ENCODE measurements around the gene PRR20A.
"Not testable (repeated sequence)": the region's sequence is repeated elsewhere in the genome, so short reads cannot be mapped to it uniquely, and the experiment has no call there.

The PRR20A gene

DNA sequence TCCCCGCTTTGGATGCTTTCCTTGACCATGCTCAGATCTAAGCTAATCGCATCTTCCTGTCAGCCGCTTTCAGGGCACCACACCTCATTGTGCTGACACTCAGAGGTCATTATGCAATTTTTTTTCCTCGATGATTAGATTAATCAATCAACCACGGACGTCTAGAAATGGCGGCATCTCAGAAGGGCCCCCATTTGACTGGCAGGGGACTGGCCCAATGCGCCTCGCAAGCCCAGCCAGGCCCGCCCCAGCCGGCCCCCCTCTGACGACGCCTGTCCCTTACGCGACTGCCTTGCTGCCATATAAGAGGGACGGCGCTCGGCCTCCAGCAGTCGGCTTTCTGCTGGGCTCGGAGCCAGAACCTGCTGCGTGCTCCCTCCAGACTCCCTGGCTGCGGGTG is 19.6 kb downstream of the PRR20A start, which contains the start of gene PRR20D:
Gene PRR20D, plus strand, starts transcription at position 301 of the 400 bp plus-strand sequence. CDS start 387 bp downstream, outside the sequence.
- DNase-seq (ENCODE audit: low spot score); in situ Hi-C loops (cut with MboI; ENCODE audit: low sequenced_read_pairs, unreplicated experiment): not testable (repeated sequence)

GRCh38 chr13:57166897-57167296 is 26.2 kb downstream of the PRR20A start, which contains the start of gene PRR20E:
TSS of gene PRR20E (plus strand) at chr13:57167197. CDS start at chr13:57167584, 387 bp downstream.
- in situ Hi-C loops (cut with MboI; ENCODE audit: low sequenced_read_pairs, unreplicated experiment): not testable (repeated sequence)

DNA sequence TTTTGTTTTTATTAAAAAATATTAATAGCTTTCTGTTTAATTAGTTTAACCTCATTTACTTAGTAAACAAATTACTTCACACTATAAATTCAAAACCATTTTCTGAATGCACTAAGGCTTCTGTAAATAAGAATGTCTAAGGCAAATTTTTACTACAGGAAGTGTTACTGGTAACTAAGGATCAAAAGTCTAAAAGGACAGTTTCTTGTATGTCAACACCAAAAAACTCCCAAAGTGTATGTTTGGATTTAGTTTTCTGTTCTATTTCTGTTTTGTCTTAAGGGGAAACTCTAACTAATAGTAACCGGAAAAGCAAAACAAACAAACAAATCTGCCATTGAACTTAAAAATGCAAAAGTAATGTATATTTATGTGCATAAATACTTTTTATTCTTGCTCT is 50.9 kb downstream of the PRR20A start:
- in situ Hi-C loops (cut with MboI; ENCODE audit: low sequenced_read_pairs, unreplicated experiment): no loop called here
- TF ChIP-seq, protein P1, sequence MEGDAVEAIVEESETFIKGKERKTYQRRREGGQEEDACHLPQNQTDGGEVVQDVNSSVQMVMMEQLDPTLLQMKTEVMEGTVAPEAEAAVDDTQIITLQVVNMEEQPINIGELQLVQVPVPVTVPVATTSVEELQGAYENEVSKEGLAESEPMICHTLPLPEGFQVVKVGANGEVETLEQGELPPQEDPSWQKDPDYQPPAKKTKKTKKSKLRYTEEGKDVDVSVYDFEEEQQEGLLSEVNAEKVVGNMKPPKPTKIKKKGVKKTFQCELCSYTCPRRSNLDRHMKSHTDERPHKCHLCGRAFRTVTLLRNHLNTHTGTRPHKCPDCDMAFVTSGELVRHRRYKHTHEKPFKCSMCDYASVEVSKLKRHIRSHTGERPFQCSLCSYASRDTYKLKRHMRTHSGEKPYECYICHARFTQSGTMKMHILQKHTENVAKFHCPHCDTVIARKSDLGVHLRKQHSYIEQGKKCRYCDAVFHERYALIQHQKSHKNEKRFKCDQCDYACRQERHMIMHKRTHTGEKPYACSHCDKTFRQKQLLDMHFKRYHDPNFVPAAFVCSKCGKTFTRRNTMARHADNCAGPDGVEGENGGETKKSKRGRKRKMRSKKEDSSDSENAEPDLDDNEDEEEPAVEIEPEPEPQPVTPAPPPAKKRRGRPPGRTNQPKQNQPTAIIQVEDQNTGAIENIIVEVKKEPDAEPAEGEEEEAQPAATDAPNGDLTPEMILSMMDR (IDR thresholded peaks at IDR 0.05; ENCODE audit: borderline replicate concordance, control extremely low read depth, extremely low read depth, insufficient read depth, missing control alignments): no peak
- no peak for DNase-seq (ENCODE audit: low spot score)

More at GRCh38 chr13:57166897-57167296, 26.2 kb downstream of the PRR20A start, which contains the start of gene PRR20E:
- not testable (repeated sequence) for DNase-seq (ENCODE audit: low spot score)

All from GM13976 (cell line).